Hematopoietic multipotent progenitor cell treated with erythropoietin and hydrocortisone succinate and interleukin-3 and kit ligand, for 15 days (in vitro differentiated cells): ENCODE data around the gene DDX55.
A peak's percentile ranks its signal among the peaks of the same experiment; 100 is the strongest.

ENCODE experiments used
- DNase-seq: peaks from one replicate; pipeline ENCODE4 v3.0.0-alpha.2; 2015; ENCODE audit warnings: low spot score

DDX55 gene

GRCh38 chr12:123614531-123614930 lies 12.6 kb downstream of the DDX55 start:
- no peak for DNase-seq

- no peak for DNase-seq
Measured at GRCh38 chr12:123617144-123617543, 15.2 kb downstream of the DDX55 start.

- DNase-seq: no peak
Measured at GRCh38 chr12:123617580-123617979, 15.7 kb downstream of the DDX55 start.

GRCh38 chr12:123621101-123621500 lies 19.2 kb downstream of the DDX55 start:
- no peak for DNase-seq

GRCh38 chr12:123621619-123622530 lies 20.0 kb downstream of the DDX55 start:
- DNase-seq: no peak

GRCh38 chr12:123633379-123634141 lies 31.7 kb downstream of the DDX55 start, which contains the start of the genes EIF2B1 and GTF2H3:
Gene EIF2B1 (minus strand): TSS chr12:123633686. CDS start chr12:123633557, 129 bp downstream.
Gene GTF2H3 (plus strand): TSS chr12:123633829. CDS start chr12:123633860, 31 bp downstream.
- DNase-seq: peak; percentile 94

GRCh38 chr12:123634142-123634561 lies 32.3 kb downstream of the DDX55 start:
- DNase-seq: no peak

- DNase-seq: no peak
Measured at GRCh38 chr12:123643911-123644310, 42.0 kb downstream of the DDX55 start.

- no peak for DNase-seq
Measured at GRCh38 chr12:123645380-123645779, 43.5 kb downstream of the DDX55 start.

GRCh38 chr12:123645878-123646277 lies 44.0 kb downstream of the DDX55 start:
- DNase-seq: no peak

GRCh38 chr12:123648401-123648800 lies 46.5 kb downstream of the DDX55 start:
- no peak for DNase-seq

GRCh38 chr12:123654129-123654701 lies 52.3 kb downstream of the DDX55 start:
- DNase-seq: no peak

GRCh38 chr12:123655420-123655819 lies 53.5 kb downstream of the DDX55 start:
- no peak for DNase-seq

- no peak for DNase-seq
Measured at GRCh38 chr12:123656392-123656791, 54.5 kb downstream of the DDX55 start.

- no peak for DNase-seq
Measured at GRCh38 chr12:123657211-123657610, 55.3 kb downstream of the DDX55 start.

GRCh38 chr12:123659996-123660727 lies 58.3 kb downstream of the DDX55 start:
- no peak for DNase-seq

- DNase-seq: no peak
Measured at GRCh38 chr12:123667771-123668170, 65.9 kb downstream of the DDX55 start.
